ENCODE measurements around the gene TRMT2A.

The TRMT2A gene

DNA sequence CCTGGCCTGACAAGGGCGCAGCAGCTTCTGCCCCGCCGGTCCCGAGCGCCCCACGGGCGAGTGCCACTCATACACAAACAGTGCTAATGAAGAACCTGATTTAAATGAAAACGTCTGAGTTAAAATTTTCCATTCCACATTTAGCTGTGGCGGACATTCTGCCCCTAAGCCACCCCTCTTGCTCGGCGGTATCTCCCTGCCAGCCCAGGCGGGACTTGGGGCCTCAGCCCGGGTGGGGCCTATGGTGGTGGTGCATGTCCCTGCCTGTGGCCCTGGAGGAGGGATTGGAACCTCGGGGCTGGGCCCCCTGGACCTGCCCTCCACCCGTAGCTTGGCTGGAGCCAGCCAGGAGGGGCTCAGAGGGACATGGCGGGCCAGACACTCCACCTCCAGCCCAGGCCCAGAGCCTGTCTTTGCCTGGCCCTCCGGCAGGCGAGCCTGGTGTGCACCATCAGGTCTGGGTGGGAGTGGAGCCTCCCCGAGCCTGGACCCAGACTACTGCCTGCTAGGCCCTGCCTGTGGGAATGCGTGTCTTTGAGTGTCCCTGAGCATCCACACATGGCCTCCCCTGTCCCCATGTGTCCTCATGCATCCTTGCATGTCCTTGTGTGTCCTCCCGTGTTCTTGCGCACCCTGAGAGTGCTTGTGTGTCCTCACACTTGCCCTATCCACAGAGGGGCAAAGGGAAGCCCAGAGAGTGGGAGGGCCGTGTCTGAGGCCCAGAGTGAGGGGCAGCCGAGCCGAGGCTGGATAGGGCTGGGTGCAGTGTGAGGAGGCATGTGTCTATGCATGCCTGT is 19.0 kb upstream of the TRMT2A start:
- in situ Hi-C loops (cut with HindIII; ENCODE audit: low sequenced_read_pairs) = no loop called here

DNA sequence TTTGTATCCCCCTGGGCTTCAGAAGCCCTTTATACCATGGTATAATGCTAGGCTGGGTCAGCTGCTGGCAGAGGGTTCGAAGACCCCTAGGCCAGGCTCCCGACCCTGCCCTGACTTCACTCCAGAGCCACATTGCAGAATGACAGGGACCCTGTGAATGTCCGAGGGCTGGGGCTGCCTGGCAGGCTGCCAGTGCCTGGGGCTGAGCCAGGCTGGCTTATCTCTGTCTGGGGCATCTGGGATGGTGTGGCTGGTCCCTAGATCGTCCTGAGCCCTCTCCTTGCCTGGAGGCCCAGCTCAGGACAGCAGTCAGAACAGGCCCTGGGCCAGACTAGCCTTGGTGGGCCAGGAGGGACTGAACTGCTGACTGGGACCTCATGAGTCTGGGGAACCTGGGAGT is 18.2 kb upstream of the TRMT2A start:
- in situ Hi-C loops (cut with HindIII; ENCODE audit: low sequenced_read_pairs) = no loop called here

DNA sequence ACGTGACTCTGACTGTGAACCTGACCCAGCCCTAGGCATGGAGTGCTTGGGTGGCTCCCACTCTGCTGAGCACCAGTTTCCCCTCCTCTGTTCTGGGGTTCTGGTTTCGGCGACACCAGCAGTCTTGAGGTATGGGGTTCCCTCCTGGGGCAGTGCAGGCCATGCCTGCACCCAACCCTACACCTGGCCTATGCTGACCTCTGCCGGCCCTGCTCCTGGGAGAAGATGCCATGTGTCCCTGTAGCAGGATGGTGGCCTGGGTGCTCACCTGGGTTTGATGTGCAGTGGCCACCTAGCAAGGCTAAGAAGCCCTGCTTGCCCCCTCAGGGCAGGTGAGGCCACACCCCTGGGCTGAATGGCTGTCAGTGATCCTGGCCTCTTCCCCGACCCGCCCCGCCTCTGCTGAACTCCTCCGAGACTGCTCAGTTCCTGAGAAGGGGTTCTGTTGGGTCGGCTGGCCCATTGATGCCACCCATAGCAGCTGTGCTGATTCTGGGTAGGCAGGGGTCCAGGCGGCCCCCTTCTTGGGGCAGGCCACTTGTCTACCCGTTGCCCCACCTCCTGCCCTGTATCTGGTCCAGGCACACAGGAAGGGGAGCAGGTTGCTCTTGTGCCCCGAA is 17.0 kb upstream of the TRMT2A start:
- in situ Hi-C loops (cut with HindIII; ENCODE audit: low sequenced_read_pairs) = no loop called here

DNA sequence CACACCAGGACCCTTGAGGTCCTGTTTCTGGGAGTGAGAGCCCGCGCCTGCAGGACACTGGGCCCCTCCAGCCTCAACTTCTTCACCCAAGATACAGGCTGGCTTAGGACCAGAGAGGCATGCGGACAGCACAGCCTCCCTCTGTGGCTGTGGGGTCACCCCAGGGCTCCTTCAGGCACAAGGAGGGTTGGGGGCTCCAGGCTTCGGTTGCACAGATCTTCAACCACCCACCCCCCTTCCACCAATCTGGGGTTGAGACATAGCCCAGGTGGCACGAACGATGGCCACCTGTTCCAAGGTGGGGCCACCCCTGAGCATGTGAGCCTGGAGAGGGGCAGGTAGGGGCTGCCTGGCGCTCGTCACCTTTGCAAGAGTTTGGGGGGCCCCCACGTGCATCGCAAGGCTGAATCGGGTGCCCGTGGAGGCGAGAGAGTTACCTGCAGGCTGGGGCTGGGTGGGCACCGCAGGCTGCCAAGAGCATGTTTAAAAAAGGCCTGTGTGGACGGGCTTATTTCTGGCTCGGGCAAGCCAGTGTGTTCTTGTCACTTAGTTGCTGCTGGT is 15.7 kb upstream of the TRMT2A start:
- in situ Hi-C loops (cut with HindIII; ENCODE audit: low sequenced_read_pairs) = no loop called here

DNA sequence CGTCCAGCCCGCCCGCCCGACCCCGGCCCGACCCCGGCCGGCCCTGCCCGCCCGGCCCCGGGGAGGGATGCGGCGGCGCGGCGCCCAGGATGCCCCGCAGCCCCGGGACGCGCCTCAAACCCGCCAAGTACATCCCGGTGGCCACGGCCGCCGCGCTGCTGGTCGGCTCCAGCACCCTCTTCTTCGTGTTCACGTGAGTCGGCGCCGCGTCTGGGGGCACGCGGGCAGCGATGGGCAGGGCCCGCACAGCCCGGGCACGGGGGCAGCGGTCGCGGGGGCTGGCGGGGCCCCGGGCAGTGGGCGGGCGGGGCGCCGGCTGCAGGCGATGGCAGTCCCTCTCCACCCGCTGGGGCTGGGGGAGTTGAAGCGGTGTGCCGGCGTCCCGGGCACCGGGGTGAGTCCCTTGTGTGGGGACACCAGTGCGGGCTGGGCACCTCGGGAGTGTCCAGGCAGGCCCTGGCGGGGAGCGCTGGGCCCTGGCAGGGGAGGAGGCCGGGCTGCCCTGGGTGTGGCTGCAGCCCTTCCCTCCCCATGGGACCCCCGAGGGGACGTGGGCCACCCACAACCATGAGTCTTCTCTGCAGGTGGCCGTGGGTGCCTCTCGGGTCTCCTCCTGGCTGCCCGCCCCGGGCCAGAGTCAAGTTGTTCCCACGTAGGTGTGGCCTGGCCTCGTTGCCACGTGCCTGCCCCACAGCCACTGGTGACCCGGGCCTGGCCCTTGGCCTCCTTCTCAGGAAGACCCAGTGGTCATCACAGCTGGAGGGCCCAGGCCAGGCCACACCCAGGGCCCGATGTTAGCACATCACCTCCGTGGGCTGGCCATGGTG is 15.0 kb upstream of the TRMT2A start:
- in situ Hi-C loops (cut with HindIII; ENCODE audit: low sequenced_read_pairs) = no loop called here

DNA sequence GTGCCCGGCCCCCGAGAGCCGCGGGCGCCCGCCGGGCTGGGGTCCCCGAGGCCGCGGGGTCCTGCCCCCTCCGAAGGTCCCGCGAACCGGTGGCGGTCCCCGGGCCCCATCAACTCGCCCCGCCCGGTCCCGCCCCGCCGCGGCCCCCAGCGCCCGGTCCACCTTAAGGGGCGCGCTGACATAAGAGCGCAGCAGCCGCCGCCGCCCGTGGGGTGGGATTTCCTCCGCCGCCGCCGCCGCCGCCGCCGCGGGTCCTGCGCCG is 14.5 kb upstream of the TRMT2A start, which contains the start of gene ZDHHC8:
Gene ZDHHC8 (plus strand): TSS at position 208 of the 262 bp plus-strand sequence. CDS start 144 bp downstream, outside the sequence.
- in situ Hi-C loops (cut with HindIII; ENCODE audit: low sequenced_read_pairs) = no loop called here

DNA sequence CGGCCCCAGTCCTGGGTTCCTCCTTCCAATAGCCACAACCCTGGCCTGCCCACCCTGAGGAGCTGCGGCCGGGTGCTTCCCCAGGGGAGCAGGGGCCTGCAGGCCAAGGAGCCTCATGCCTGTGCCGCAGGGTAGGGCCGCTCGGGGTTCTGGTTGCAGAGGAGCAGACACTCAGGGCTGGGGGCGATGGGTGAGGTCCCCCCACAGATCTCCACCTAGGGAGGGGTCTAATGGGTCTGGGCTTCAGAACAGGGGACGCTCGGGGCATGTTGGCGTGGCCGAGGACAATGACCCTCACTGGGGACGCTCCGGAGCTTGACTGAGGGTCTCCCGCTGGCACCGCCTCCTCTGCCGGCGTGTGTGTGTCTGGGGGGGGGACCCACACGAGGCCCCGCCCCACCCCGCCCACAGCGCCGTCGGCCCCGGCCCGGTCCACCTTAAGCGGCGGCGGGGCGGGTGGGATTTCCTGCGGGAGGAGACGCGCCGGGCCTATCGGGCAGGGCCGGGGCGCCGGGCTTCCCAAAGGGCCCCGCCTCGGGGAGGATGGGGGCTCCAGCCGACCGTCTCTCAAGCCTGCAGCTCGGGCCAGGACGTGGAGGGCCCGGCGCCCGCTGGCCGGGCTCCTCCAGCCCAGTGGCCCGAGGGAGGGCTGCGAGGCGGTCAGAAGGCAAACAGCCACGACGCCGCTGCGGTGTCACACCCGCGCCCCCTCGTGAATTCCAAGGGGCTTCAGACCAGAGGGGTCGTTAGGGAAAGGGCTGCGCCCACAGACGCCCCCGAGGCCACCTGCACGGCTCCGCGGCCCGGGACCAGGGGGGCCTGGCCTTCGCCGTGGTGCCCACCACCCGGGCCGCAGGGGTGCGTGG is 13.9 kb upstream of the TRMT2A start:
- in situ Hi-C loops (cut with HindIII; ENCODE audit: low sequenced_read_pairs) = no loop called here

DNA sequence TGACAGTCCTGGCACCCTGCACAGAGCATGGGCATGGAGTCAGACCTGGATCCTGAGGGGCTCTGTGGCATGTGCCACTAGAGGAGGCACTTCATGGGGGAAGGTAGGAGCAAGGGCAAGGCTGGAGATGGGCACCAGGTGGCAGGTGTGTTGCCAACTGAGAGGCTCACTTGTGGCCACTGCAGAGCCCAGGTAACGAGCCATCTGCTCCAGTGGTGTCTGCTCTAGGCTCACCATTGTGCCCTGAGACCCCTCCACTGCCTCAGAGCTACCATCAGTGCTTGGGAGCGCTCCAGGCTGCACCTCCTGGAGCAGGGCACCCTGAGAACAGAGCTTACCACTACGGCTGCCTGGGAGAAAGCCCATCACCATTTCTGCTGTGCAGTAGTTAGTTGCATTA is 13.3 kb upstream of the TRMT2A start:
- in situ Hi-C loops (cut with HindIII; ENCODE audit: low sequenced_read_pairs) = no loop called here

DNA sequence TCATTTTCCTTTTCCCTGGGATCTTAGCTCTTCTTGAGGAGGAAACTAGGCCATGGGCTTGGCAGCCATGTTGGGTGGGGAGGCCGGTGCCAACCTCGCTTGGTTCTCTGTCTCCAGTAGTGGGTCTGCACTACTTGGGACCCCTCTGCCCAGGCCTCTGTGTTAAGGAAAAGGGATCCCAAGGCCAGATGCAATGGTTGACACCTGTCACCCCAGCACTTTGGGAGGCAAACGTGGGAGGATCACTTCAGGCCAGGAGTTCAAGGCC is 12.7 kb upstream of the TRMT2A start:
- in situ Hi-C loops (cut with HindIII; ENCODE audit: low sequenced_read_pairs) = no loop called here

DNA sequence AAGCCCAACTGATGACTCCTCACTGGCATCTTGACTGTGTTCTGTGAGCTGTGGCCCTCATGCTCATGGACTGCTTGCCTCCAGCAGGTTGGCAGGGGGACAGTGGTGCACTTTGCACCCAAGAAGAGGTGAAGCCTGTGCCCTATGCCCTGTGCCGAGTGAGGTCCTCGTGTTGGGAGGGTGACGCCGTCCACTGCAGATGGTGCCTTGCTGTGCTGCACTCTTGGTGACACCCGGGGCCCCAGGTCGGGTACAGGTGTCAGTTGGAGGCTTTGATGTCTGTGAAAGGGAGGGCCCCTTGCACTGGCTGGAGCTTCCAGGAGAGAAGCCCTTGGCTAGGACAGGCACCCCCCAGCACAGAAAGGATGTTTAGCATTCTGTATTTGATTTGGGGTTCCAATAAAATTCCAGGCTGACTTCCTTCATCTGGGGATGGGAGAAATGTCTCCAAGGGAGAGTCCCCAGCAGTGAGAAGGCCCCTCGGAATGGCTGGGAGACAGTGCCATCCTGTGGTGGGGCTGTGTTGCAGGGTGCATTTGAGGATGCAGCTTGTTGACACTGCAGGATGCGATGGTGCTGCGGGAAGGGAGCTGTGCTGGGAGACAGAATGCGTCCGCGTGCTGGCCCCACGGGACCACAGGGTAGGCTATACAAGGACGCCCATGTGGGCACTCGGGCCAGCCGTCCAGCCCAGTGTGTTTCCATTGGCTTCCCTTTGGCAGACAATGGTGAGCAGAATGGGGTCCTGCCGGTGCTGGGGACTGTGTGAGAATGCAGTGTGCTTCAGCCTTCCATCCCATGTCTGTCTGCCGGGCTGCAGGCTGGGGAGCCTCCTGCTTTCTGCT is 12.1 kb upstream of the TRMT2A start:
- in situ Hi-C loops (cut with HindIII; ENCODE audit: low sequenced_read_pairs) = no loop called here

DNA sequence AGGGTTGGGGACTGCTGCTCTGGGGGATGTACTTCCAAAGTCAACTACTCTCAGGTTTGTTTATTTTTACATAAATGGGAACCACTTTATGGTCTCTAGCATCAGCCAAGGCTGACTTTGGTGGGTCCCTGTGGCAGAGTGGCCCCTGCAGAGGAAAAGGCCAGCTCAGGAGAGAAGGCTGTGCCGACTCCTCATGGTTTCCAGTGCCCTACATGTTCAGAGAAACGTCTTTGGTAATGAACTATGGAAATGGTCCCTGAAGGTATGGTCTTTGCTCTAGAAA is 11.5 kb upstream of the TRMT2A start:
- in situ Hi-C loops (cut with HindIII; ENCODE audit: low sequenced_read_pairs) = no loop called here

DNA sequence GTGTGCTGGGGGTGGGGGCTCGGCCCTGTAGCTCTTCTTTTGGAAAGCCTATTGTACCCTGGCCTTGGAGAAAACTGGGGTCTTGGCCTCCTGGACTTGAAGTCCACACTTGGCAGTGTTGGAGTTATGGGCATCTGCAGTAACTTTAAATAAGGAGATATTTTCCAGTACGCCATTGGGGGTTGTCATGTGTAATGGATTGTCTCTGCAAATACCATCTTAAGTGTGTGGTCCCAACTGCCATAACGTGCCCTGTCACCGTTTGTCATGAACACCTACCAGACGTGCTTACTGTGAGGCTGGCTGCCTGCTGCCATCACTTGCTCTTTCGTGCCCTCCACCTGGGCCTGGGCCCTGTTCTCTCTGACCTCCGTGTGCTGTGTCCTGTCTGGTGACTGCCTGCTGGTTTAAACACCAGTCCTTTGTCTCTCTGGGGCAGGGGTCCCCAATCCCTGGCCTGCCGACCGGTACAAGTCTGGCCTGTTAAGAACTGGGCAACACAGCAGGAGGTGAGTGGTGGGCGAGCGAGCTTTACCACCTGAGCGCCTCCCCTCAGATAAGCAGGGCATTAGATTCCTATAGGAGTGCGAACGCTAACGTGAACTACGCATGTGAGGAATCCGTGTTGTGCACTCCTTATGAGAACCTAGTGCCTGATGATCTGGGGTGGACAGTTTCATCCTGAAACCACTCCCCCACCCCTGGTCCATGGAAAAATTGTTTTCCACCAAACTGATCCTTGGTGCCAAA is 11.0 kb upstream of the TRMT2A start:
- in situ Hi-C loops (cut with HindIII; ENCODE audit: low sequenced_read_pairs) = no loop called here

DNA sequence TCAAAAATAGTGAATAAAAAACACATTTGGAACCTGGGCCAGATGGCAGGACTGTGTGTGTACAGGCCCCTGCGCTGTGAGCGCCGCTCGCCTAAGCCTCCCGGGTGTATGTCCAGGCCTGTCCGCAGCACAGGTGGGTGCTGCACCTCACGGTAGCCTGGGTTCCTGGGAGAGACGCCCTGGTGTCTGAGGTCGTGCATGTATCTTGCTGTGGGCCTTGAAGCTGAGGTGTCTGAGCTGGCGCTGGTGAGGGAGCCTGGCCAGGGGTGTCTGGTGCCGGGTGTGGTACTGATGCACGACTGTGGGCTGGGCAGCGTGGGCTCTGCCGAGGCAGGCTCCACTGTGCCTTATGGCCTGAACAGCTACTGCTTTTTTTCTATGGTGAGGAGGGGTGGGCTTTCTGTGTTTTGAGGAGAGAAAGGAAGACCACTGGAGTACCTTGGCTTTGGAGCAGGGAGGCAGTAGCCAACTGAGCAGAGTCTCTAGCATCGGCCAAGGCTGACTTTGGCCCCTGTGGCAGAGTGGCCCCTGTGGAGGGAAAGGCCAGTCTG is 10.4 kb upstream of the TRMT2A start:
- in situ Hi-C loops (cut with HindIII; ENCODE audit: low sequenced_read_pairs) = no loop called here

DNA sequence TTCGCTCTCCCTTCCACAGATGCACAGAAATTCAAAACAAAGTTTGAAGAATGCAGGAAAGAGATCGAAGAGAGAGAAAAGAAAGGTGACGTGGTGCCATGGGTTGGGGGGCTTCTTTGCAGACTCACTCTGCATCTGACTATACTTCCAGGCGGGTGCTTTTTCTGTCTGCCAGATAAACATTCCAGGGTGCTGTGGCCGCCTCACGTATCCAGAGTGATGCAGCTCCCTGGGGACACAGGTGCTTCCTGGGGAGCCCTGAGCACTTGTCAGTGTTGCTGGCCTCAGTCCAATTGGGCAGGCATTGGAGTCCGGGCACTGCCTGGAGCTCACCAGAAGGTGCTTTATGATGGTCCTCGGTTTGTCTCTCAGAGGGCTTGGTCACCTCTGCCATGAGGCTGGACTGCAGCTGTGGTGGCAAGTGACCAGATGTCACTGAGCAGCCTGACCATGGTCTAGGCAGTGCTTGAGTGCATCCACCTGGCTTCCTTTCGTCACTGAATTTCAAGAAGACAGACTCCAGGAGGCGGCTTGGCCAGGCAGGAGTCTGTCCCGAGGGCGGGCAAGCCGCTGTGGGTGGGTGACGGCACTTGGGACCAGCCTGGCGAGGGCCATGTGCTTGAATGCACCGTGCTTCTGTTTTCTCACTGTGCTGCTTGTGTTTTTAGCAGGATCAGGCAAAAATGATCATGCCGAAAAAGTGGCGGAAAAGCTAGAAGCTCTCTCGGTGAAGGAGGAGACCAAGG is 9.4 kb upstream of the TRMT2A start:
- in situ Hi-C loops (cut with HindIII; ENCODE audit: low sequenced_read_pairs) = no loop called here

DNA sequence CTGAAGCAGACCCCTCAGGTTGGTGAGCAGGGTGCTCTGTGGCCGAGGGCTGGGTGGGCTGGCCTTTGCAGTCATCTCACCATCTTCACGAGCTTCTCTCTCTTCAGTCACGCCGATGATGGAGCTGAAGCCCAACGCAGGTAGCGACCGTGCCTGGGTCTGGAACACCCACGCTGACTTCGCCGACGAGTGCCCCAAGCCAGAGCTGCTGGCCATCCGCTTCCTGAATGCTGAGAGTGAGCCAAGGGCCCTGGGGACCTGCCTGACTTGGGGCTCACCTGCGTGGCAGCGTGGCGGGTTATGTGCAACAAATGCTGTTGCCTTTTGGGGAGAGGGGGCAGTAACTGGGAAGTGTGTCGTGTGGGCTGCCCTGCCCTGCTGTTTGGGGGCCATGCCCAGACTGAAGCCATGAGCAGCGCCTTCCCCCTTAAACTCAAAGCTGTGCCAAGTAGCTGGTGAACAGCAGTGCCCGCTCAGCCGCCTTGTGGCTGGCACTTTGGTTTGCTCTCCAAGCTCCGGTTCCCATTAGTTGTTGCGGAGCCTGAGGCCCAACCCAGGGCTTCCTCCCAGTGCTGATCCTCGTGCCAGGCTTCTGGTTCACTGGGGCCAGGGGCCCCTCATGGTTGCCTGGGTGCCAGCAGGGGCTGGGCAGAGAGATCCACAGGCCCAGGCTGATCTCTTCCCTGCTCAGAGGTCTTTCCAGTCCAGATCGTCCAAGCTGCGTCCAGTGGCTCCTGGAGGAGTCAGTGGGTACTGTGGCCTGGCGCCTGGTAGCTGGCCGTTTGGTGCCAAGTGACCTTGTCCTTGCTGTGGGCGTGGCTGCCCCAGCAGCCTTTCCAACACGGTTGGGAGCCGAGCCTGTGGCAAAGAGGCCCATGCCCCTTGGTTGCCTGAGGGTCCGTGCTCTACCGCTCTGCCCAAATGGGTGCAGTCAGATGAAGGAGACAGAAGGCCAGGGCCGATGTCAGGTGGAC is 8.5 kb upstream of the TRMT2A start:
- in situ Hi-C loops (cut with HindIII; ENCODE audit: low sequenced_read_pairs) = no loop called here

DNA sequence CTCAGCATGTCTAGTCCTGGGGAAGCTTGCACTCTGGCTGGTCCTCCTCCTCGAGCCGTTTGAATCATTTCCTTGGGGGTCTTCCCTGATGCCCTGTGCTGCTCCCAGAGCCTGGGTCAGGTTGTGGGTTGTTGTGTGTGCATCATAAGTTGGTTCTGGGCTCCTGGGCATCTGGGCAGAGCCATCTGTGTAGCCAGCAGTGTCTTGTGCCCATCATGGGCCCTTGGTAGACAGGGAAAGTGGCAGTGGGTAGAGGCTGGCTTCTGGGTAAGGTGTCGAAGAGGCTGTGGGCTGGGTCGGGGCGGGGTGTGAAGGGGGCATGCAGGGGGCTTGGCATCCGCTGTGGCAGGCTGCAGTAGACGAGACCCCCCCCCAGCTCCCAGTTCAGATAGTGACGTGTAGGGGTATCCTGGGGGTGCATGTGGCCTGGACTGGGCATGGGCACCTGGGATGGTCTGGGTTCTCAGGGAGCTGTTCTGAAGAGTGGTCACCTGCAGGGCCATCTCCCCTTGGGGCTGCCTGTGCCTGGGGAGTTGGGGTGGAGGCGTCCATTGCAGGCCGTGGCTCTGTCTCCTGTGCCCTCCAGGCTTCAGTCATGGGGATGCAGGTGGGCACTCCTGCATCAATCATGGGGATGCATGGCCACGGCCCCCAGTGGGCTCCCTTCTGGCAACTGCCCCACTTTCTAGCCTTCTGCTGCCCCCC is 7.2 kb upstream of the TRMT2A start:
- in situ Hi-C loops (cut with HindIII; ENCODE audit: low sequenced_read_pairs) = no loop called here

Data from endothelial cell of hepatic sinusoid (primary cell).